ENCODE data around the gene ATP10A. TPM values are rescaled to one million over a fixed set of nuclear protein-coding genes. Genes with fewer than 3 reads are reported as not detected.

Gene ATP10A
- total and polyA plus RNA-seq, 3 experiments from 2014 or later, result 8.2 to 28.9 (median 24.0) TPM

GRCh38 chr15:25712192-25712960, 150.8 kb downstream of the ATP10A start:
- Mint-ChIP-seq H3K36me3 (peaks cover 0 to 55% (median 0%) of the 10 kb centered on the region in 3 donors), H3K9me3 (no peaks in the 10 kb centered on the region), H3K27ac (peak overlapping the region in 1 of 8 donors; percentile 18), H3K4me1 (no peaks in the 10 kb centered on the region), H3K27me3 (no peaks in the 10 kb centered on the region), H3K4me3 (no peak overlapping the region)
- ChIA-PET POLR2A (no interaction called here), CTCF (no interaction called here)
- DNase-seq, result no peak
- Histone ChIP-seq H3K4me1 (ENCODE audit: insufficient read depth, low read length) (no peaks in the 10 kb centered on the region), H3K36me3 (ENCODE audit: insufficient read depth, low read length) (no peaks in the 10 kb centered on the region), H3K27ac (ENCODE audit: low read depth, low read length) (no peak overlapping the region), H3K9me3 (ENCODE audit: low read length) (no peaks in the 10 kb centered on the region), H3K27me3 (ENCODE audit: insufficient read depth, low read length, poor library complexity, severe bottlenecking) (no peaks in the 10 kb centered on the region), H3K4me3 (ENCODE audit: low read length) (no peak overlapping the region)

- Mint-ChIP-seq H3K36me3 (peaks cover 0 to 57% (median 0%) of the 10 kb centered on the region in 3 donors), H3K27ac (no peak overlapping the region), H3K9me3 (no peaks in the 10 kb centered on the region), H3K4me1 (no peaks in the 10 kb centered on the region), H3K4me3 (no peak overlapping the region), H3K27me3 (no peaks in the 10 kb centered on the region)
- Histone ChIP-seq H3K27me3 (ENCODE audit: insufficient read depth, low read length, poor library complexity, severe bottlenecking) (no peaks in the 10 kb centered on the region), H3K36me3 (ENCODE audit: insufficient read depth, low read length) (no peaks in the 10 kb centered on the region), H3K4me3 (ENCODE audit: low read length) (no peak overlapping the region), H3K9me3 (ENCODE audit: low read length) (no peaks in the 10 kb centered on the region), H3K4me1 (ENCODE audit: insufficient read depth, low read length) (no peaks in the 10 kb centered on the region), H3K27ac (ENCODE audit: low read depth, low read length) (no peak overlapping the region)
- POLR2A ChIA-PET, result no interaction called here
- CTCF ChIA-PET, result no interaction called here
- DNase-seq, result no peak
Observed at GRCh38 chr15:25711691-25712090, 151.4 kb downstream of the ATP10A start.

DNA sequence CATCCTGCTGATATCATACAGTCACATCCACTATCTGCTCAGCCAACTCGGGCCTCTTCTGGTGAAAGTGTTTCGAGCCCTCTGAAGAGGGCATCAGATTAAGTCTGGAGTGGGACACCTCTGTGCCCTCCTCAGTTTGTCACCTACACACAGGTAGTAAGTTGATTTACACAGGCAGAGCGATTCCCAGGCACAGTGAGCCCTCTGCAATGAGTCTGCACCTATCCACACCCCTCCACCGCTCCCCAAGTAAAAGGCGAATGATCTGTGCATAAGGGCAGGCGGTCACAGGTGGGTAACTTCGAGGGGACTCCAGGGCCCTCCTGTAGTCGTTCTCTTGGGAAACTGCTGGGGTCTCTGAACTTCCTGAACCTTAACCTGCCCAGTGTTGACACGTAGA, 152.0 kb downstream of the ATP10A start:
- Histone ChIP-seq H3K27ac (ENCODE audit: low read depth, low read length) (no peak overlapping the region), H3K27me3 (ENCODE audit: insufficient read depth, low read length, poor library complexity, severe bottlenecking) (no peaks in the 10 kb centered on the region), H3K9me3 (ENCODE audit: low read length) (no peaks in the 10 kb centered on the region), H3K36me3 (ENCODE audit: insufficient read depth, low read length) (no peaks in the 10 kb centered on the region), H3K4me3 (ENCODE audit: low read length) (no peak overlapping the region), H3K4me1 (ENCODE audit: insufficient read depth, low read length) (no peaks in the 10 kb centered on the region)
- Mint-ChIP-seq H3K4me3 (no peak overlapping the region), H3K27me3 (no peaks in the 10 kb centered on the region), H3K27ac (no peak overlapping the region), H3K9me3 (no peaks in the 10 kb centered on the region), H3K4me1 (no peaks in the 10 kb centered on the region), H3K36me3 (peaks cover 0 to 59% (median 0%) of the 10 kb centered on the region in 3 donors)
- no peak for DNase-seq
- POLR2A ChIA-PET, result no interaction called here
- CTCF ChIA-PET, result no interaction called here

- Mint-ChIP-seq H3K36me3 (peaks cover 0 to 62% (median 0%) of the 10 kb centered on the region in 3 donors), H3K27me3 (no peaks in the 10 kb centered on the region), H3K9me3 (no peaks in the 10 kb centered on the region), H3K4me3 (no peak overlapping the region), H3K27ac (no peak overlapping the region), H3K4me1 (no peaks in the 10 kb centered on the region)
- ChIA-PET CTCF (interaction anchor here (0.6 to 1.6 kb wide), 4 partner anchors 9 to 224 kb away, joined by 3 to 8 read pairs (median 4); no protein-coding TSS in a partner anchor), POLR2A (no interaction called here)
- no peaks in the 10 kb centered on the region for H3K9me3 ChIP-seq (ENCODE audit: low read length)
- no peaks in the 10 kb centered on the region for H3K36me3 ChIP-seq (ENCODE audit: insufficient read depth, low read length)
- no peaks in the 10 kb centered on the region for H3K4me1 ChIP-seq (ENCODE audit: insufficient read depth, low read length)
- H3K27me3 ChIP-seq (ENCODE audit: insufficient read depth, low read length, poor library complexity, severe bottlenecking), result no peaks in the 10 kb centered on the region
- no peak overlapping the region for H3K27ac ChIP-seq (ENCODE audit: low read depth, low read length)
- no peak overlapping the region for H3K4me3 ChIP-seq (ENCODE audit: low read length)
- peak in 2 of 5 donors; percentile 15 to 28 for DNase-seq
Observed at GRCh38 chr15:25710184-25710583, 152.9 kb downstream of the ATP10A start.

DNA sequence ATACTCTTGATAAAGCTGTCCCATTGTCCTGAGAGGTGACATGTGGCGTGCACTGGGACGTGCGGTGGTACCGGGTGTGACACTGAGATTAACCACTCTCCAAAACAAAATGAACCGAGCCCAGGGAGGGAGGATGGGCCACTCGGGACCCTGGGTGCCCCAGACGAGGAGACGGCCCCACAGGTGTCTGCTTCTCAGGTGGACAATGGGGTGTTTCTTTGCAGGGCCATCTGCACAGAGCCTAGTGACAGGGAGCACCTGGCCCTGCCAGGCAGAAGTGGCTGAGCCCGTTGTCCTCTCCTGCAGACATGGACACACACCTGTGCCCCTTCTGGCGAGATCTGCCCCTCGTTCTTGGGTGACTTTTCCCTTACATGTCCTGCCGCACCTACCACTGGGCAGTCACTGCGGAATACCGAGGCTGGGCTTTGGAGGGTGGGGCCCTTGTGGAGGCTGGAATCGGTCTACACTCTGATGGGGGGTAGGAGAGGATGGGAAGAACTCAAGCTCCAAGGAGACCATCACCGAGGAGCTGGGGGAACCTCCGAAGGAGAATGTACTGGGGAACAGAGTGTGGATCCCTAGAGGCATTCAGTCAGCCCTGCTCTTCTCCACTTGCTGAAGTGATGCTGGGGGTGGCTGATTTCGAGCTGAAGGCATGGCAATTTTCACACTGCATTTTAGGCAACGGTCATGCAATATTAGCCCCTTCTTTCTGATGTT, 153.5 kb downstream of the ATP10A start:
- Mint-ChIP-seq H3K4me1 (no peaks in the 10 kb centered on the region), H3K9me3 (no peaks in the 10 kb centered on the region), H3K4me3 (no peak overlapping the region), H3K36me3 (peaks cover 0 to 60% (median 2%) of the 10 kb centered on the region in 3 donors), H3K27me3 (no peaks in the 10 kb centered on the region), H3K27ac (peak overlapping the region in 2 of 8 donors; percentile 31 to 93)
- H3K9me3 ChIP-seq (ENCODE audit: low read length), result no peaks in the 10 kb centered on the region
- POLR2A ChIA-PET, result no interaction called here
- no peaks in the 10 kb centered on the region for H3K27me3 ChIP-seq (ENCODE audit: insufficient read depth, low read length, poor library complexity, severe bottlenecking)
- CTCF ChIA-PET, result interaction anchor here (1.1 to 1.6 kb wide), 4 partner anchors 9 to 224 kb away, joined by 3 to 8 read pairs (median 4); no protein-coding TSS in a partner anchor
- H3K4me1 ChIP-seq (ENCODE audit: insufficient read depth, low read length), result no peaks in the 10 kb centered on the region
- DNase-seq, result no peak
- no peak overlapping the region for H3K4me3 ChIP-seq (ENCODE audit: low read length)
- H3K27ac ChIP-seq (ENCODE audit: low read depth, low read length), result no peak overlapping the region
- H3K36me3 ChIP-seq (ENCODE audit: insufficient read depth, low read length), result no peaks in the 10 kb centered on the region

DNA sequence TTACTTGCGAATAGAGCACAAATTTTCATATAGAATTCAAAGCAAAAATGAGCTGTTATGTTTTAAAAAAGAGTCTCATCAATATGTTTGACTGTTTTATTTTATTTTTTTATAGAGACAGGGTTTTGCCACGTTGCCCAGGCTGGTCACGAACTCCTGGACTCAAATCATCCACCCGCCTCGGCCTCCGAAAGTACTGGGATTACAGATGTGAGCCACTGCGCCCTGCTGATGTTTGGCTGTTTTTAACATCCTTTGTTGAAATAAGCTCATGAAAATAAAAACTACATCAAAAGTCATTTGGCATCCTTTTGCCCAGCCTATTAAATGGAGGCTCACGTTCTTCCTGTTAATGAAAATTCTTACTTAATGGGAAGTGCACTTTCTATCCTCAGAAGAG, 154.7 kb downstream of the ATP10A start:
- Histone ChIP-seq H3K36me3 (ENCODE audit: insufficient read depth, low read length) (no peaks in the 10 kb centered on the region), H3K4me1 (ENCODE audit: insufficient read depth, low read length) (no peaks in the 10 kb centered on the region), H3K4me3 (ENCODE audit: low read length) (no peak overlapping the region), H3K27me3 (ENCODE audit: insufficient read depth, low read length, poor library complexity, severe bottlenecking) (no peaks in the 10 kb centered on the region), H3K27ac (ENCODE audit: low read depth, low read length) (no peak overlapping the region), H3K9me3 (ENCODE audit: low read length) (no peaks in the 10 kb centered on the region)
- Mint-ChIP-seq H3K4me1 (no peaks in the 10 kb centered on the region), H3K27me3 (no peaks in the 10 kb centered on the region), H3K9me3 (no peaks in the 10 kb centered on the region), H3K4me3 (no peak overlapping the region), H3K36me3 (peaks cover 0 to 50% (median 2%) of the 10 kb centered on the region in 3 donors), H3K27ac (no peak overlapping the region)
- ChIA-PET POLR2A (no interaction called here), CTCF (no interaction called here)
- no peak for DNase-seq

DNA sequence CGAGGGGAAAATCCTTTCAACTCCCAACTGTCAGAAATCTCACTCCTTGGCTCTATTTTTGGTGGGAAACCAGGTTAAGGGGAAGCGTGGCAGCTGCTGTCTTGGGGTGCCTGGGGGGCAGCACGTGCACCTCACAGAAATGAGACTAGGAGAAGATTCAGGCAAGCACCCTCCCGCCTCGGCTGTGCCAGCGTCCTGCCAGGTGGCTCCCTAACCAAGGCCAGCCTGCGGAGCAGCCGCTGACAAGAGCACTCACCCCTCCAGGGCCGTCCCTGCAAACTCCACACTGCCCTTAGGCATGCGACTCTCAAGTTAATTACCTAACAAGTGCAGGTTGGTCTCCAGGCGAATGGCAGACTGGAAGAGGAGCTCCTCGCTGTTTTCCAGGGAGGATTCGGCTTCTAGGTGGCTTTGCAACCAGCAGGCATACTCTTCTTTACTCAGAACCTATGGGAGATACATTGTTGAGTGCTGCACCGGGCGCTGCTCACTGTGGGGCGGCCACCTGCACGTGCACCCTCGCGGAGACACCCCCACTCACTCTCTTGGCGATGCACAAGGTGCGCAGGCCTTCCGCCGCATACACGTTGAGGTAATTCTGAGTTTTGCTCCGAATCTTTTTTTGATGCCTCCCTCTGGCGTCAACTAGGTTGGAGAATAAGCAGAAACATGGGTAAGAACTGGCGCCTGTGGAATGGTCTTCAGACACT, 155.3 kb downstream of the ATP10A start:
- CTCF ChIA-PET, result no interaction called here

More for the DNA sequence above, 155.3 kb downstream of the ATP10A start:
- POLR2A ChIA-PET, result no interaction called here
- Histone ChIP-seq H3K27me3 (ENCODE audit: insufficient read depth, low read length, poor library complexity, severe bottlenecking) (no peaks in the 10 kb centered on the region), H3K4me3 (ENCODE audit: low read length) (no peak overlapping the region), H3K4me1 (ENCODE audit: insufficient read depth, low read length) (no peaks in the 10 kb centered on the region), H3K27ac (ENCODE audit: low read depth, low read length) (no peak overlapping the region), H3K36me3 (ENCODE audit: insufficient read depth, low read length) (no peaks in the 10 kb centered on the region), H3K9me3 (ENCODE audit: low read length) (no peaks in the 10 kb centered on the region)
- H3K27me3 Mint-ChIP-seq, result no peaks in the 10 kb centered on the region
- no peaks in the 10 kb centered on the region for H3K9me3 Mint-ChIP-seq
- peak overlapping the region in 1 of 8 donors; percentile 47 for H3K27ac Mint-ChIP-seq
- no peaks in the 10 kb centered on the region for H3K4me1 Mint-ChIP-seq
- H3K36me3 Mint-ChIP-seq, result peaks cover 0 to 44% (median 2%) of the 10 kb centered on the region in 3 donors
- H3K4me3 Mint-ChIP-seq, result no peak overlapping the region
- no peak for DNase-seq
